Peyer's patch (tissue), 4 donors: ENCODE results near the gene TRAF3. TPM values are rescaled to one million over a fixed set of nuclear protein-coding genes. Genes with fewer than 3 reads are reported as not detected.

Experiments used
- DNase-seq, 3 donors: peaks; one replicate each; pipeline ENCODE4 v3.0.0-alpha.2; 2017 to 2019
- H3K27ac ChIP-seq, 4 donors: fragments of 200-600 bp; sonication (generic); one replicate each; pipeline ENCODE4 v1.5.1; 2016 to 2019
- H3K27me3 ChIP-seq, 2 donors: fragments of 200-600 bp; sonication (generic); one replicate each; pipeline ENCODE4 v1.5.1; 2019
- H3K36me3 ChIP-seq, 3 donors: fragments of 200-600 bp; sonication (generic); one replicate each; pipeline ENCODE4 v1.5.1; 2016 to 2019
- H3K4me1 ChIP-seq, 4 donors: fragments of 200-600 bp; sonication (generic); one replicate each; pipeline ENCODE4 v1.5.1; 2016 to 2019
- H3K4me3 ChIP-seq, 4 donors: fragments of 200-600 bp; sonication (generic); 1 replicate in 3 of 4; 2 replicates in 1 of 4; pipeline ENCODE4 v1.5.1; 2016 to 2019; ENCODE audit warnings: mild to moderate bottlenecking in 1 of 4
- H3K9me3 ChIP-seq, 4 donors: fragments of 200-600 bp; sonication (generic); one replicate each; pipeline ENCODE4 v1.5.1; 2016 to 2019; ENCODE audit warnings: mild to moderate bottlenecking in 1 of 4
- CTCF ChIP-seq, 6 experiments: fragments of 450-650 bp in 4 of 6; fragments of 200-600 bp in 2 of 6; sonication (generic) in 1 of 6; IDR thresholded peaks; one replicate each; pipeline ENCODE4 v1.5.1; 2017 to 2019; ENCODE audit warnings: antibody characterized with exemption in 6 of 6, mild to moderate bottlenecking in 3 of 6, moderate library complexity in 1 of 6
- POLR2A ChIP-seq, 2 donors: fragments of 450-650 bp; IDR thresholded peaks; one replicate each; pipeline ENCODE4 v1.5.1; 2017; ENCODE audit warnings: antibody characterized with exemption in 2 of 2, mild to moderate bottlenecking in 2 of 2, moderate library complexity in 2 of 2
- total RNA-seq, 4 donors: library from RNA; depleted of rRNA; stranded (reverse); fragments of >200 nt; gene quantifications; one replicate each; pipeline ENCODE4 v1.1.0, GENCODE V29; 2016

The TRAF3 gene
- total RNA-seq, 4 donors from 2014 or later, result 31.7 to 47.8 (median 41.8) TPM

DNA sequence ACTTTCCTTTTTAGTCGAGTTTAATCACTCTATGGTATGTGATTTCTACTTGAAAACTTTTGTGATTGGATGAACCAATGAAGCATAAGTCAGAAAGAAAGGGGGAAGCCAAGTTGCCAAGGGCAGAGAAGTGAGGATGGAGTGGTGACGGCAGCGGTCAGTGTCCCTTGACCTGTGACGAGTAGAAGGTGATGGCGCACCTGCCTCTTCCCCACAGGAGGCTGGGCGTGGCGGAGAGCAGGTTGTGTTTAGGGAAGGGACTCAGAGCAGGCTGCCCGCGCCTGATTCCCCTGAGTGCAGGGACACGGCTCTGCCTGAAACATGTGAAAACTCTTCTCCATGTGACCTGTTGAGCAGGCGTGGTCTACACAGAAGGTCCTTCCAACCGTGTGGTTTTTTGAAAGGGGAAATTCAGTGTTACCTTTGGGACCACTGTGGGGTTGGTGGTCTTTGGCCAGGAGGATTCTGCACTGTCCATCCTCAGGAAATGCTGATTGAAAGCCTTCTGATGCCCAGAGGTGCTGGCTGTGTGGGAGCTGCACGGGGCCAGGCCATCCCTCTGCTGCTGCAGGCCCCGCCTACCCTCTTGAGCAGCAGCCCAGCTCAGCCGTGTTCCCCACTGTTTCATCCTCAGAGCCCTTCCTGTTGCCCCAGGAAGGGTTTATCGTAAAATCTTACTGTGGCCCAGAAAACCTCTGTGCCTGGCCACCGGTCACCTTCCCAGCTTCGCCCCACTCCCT, 121.7 kb downstream of the TRAF3 start:
- Histone ChIP-seq H3K9me3 (no peaks in the 10 kb centered on the region), H3K36me3 (peaks cover 0 to 43% (median 0%) of the 10 kb centered on the region in 3 donors), H3K4me3 (no peak overlapping the region), H3K4me1 (peaks cover 0 to 32% (median 14%) of the 10 kb centered on the region in 4 donors), H3K27ac (peak overlapping the region in 2 of 4 donors; percentile 55 to 82), H3K27me3 (no peaks in the 10 kb centered on the region)
- DNase-seq, result peak in 2 of 3 donors; percentile 70 to 76
- TF ChIP-seq POLR2A (IDR thresholded peaks at IDR 0.05), result no peak
- TF ChIP-seq CTCF (IDR thresholded peaks at IDR 0.05), result no peak

DNA sequence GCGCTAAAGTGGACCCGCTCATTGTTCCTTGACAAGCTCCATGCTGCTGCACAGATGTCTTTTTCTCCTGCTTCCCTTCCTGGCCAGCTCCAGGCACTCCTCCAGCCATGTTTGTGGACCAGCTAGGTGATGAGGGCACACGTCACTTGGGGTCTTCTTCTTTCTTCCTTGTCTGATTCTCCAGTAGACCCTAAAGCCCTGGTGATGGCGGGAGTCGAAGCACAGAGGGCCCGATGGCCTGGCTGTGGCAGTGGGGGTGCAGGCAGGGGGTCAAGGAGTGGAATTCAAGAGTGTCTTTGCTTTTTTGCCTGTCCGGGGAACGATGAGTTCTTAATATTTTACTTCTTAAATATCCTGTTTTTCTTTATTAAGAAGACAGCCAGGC, 122.3 kb downstream of the TRAF3 start:
- Histone ChIP-seq H3K4me1 (peaks cover 0 to 32% (median 11%) of the 10 kb centered on the region in 4 donors), H3K27ac (peak overlapping the region in 2 of 4 donors; percentile 55 to 82), H3K36me3 (peaks cover 0 to 43% (median 0%) of the 10 kb centered on the region in 3 donors), H3K27me3 (no peaks in the 10 kb centered on the region), H3K9me3 (no peaks in the 10 kb centered on the region), H3K4me3 (no peak overlapping the region)
- no peak for DNase-seq
- TF ChIP-seq CTCF (IDR thresholded peaks at IDR 0.05) (no peak), POLR2A (IDR thresholded peaks at IDR 0.05) (no peak)

- Histone ChIP-seq H3K9me3 (no peaks in the 10 kb centered on the region), H3K36me3 (peaks cover 0 to 43% (median 0%) of the 10 kb centered on the region in 3 donors), H3K4me1 (peaks cover 0 to 32% (median 11%) of the 10 kb centered on the region in 4 donors), H3K27ac (peak overlapping the region in 3 of 4 donors; percentile 18 to 87 (median 82)), H3K4me3 (peak overlapping the region in 2 of 4 donors; percentile 1 to 2), H3K27me3 (no peaks in the 10 kb centered on the region)
- TF ChIP-seq CTCF (IDR thresholded peaks at IDR 0.05) (no peak), POLR2A (IDR thresholded peaks at IDR 0.05) (no peak)
- DNase-seq, result peak in 2 of 3 donors; percentile 62 to 70
These were observed 123.7 kb downstream of the TRAF3 start for GRCh38 chr14:102900631-102901571.

DNA sequence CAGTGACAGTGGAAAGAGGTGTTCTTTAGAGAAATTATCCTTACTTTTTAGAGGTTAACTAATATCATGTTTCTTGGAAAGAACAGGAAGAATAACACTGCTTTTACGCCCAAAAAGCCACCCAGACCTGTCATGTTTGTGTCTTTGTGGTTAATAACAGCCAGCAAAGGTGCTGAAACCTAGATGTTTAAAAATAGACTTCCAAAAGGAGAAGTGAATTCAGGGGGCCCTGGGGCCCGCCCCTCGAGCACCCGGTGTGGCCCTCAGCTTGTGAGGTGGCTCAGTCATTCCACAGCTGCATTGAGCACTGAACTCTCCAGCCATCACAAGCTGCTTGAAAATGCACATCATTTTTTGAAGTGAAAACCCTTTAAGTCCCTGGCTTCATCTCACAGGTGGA, 124.4 kb downstream of the TRAF3 start:
- peak in 2 of 3 donors; percentile 80 to 86 for DNase-seq
- Histone ChIP-seq H3K27ac (peak overlapping the region in 2 of 4 donors; percentile 82 to 87), H3K9me3 (no peaks in the 10 kb centered on the region), H3K4me1 (peaks cover 0 to 32% (median 11%) of the 10 kb centered on the region in 4 donors), H3K4me3 (no peak overlapping the region), H3K36me3 (peaks cover 0 to 43% (median 0%) of the 10 kb centered on the region in 3 donors), H3K27me3 (no peaks in the 10 kb centered on the region)
- TF ChIP-seq POLR2A (IDR thresholded peaks at IDR 0.05) (no peak), CTCF (IDR thresholded peaks at IDR 0.05) (no peak)

DNA sequence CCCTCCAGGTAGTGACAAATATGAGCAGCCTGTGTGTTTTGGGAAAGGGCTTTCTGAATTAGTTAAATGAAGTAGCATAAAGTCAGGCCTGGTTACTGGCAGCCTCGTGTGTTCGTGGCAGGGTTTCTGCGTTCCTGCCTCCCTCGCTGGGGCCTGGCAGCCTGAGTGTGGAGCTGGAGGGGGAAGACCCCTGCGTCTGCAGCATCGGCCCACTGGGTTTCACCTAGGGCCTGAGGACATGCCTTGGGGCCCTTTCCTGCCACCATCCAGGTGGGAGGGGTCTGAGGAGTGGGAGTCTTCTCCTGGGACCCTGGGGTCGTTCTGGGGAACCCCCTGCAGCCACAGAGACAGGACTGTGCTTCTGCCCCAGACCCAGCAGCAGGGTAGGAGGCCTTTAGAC, 124.8 kb downstream of the TRAF3 start:
- peaks cover 0 to 46% (median 0%) of the 10 kb centered on the region in 3 donors for H3K36me3 ChIP-seq
- no peaks in the 10 kb centered on the region for H3K9me3 ChIP-seq
- peaks cover 0 to 32% (median 11%) of the 10 kb centered on the region in 4 donors for H3K4me1 ChIP-seq
- no peak overlapping the region for H3K4me3 ChIP-seq
- no peaks in the 10 kb centered on the region for H3K27me3 ChIP-seq
- DNase-seq, result no peak
- peak overlapping the region in 2 of 4 donors; percentile 62 to 82 for H3K27ac ChIP-seq
- no peak for TF ChIP-seq POLR2A (IDR thresholded peaks at IDR 0.05)
- TF ChIP-seq CTCF (IDR thresholded peaks at IDR 0.05), result no peak
